Liver (tissue), 9 donors: ENCODE results near the gene THSD4. TPM values are rescaled to one million over a fixed set of nuclear protein-coding genes. Genes with fewer than 3 reads are reported as not detected.

Experiments
- DNase-seq: peaks from one replicate; pipeline ENCODE4 v3.0.0-alpha.2; 2017; ENCODE audit warnings: low spot score
- H3K27ac ChIP-seq, 2 donors: one replicate each; pipeline ENCODE4 v1.7.0; 2013; ENCODE audit warnings: inconsistent platforms in 2 of 2, low read length in 2 of 2, control low read depth in 1 of 2, low read depth in 1 of 2, mild to moderate bottlenecking in 1 of 2
- H3K27me3 ChIP-seq, 4 donors: one replicate each; pipeline versions ENCODE4 v1.6.1 to v1.7.0; 2013; ENCODE audit warnings: low read length in 3 of 4, inconsistent platforms in 1 of 4, mild to moderate bottlenecking in 1 of 4, moderate library complexity in 1 of 4; ENCODE audit not compliant: control insufficient read depth in 4 of 4, insufficient read depth in 4 of 4
- H3K36me3 ChIP-seq, 4 donors: one replicate each; pipeline versions ENCODE4 v1.6.1 to v1.7.0; 2013; ENCODE audit warnings: low read length in 3 of 4, mild to moderate bottlenecking in 3 of 4, low read depth in 1 of 4, moderate library complexity in 1 of 4; ENCODE audit not compliant: control insufficient read depth in 4 of 4, insufficient read depth in 3 of 4
- H3K4me1 ChIP-seq, 4 donors: one replicate each; pipeline versions ENCODE4 v1.6.1 to v1.7.0; 2013; ENCODE audit warnings: low read length in 3 of 4, mild to moderate bottlenecking in 3 of 4, moderate library complexity in 1 of 4; ENCODE audit not compliant: control insufficient read depth in 4 of 4, insufficient read depth in 4 of 4
- H3K4me3 ChIP-seq, 3 donors: one replicate each; pipeline versions ENCODE4 v1.6.1 to v1.7.0; 2013; ENCODE audit warnings: low read length in 3 of 3, control low read depth in 1 of 3, low read depth in 1 of 3, mild to moderate bottlenecking in 1 of 3
- H3K9ac ChIP-seq, 2 donors: one replicate each; pipeline ENCODE4 v1.7.0; 2013; ENCODE audit warnings: low read length in 2 of 2, mild to moderate bottlenecking in 2 of 2, moderate library complexity in 2 of 2, control low read depth in 1 of 2, low read depth in 1 of 2
- H3K9me3 ChIP-seq, 4 donors: one replicate each; pipeline versions ENCODE4 v1.6.1 to v1.7.0; 2013; ENCODE audit warnings: low read length in 3 of 4; ENCODE audit not compliant: control insufficient read depth in 4 of 4
- ATF3 ChIP-seq: IDR thresholded peaks from 2 replicates; pipeline ENCODE4 v1.6.1; 2016; ENCODE audit warnings: antibody characterized with exemption
- CTCF ChIP-seq: fragments of 150-350 bp; IDR thresholded peaks from 2 replicates; pipeline ENCODE4 v1.5.1; 2017; ENCODE audit warnings: improper control_type of control experiment, low read depth, low read length; ENCODE audit not compliant: missing input control
- EGR1 ChIP-seq, 2 donors: IDR thresholded peaks; 2 replicates each; pipeline ENCODE4 v1.6.1; 2016 to 2018; ENCODE audit warnings: antibody characterized with exemption in 2 of 2, low read depth in 2 of 2
- FOXA1 ChIP-seq: IDR thresholded peaks from 2 replicates; pipeline ENCODE4 v1.6.1; 2016; ENCODE audit warnings: antibody characterized with exemption
- GABPA ChIP-seq, 2 donors: IDR thresholded peaks in 1 of 2; conservative IDR thresholded peaks in 1 of 2; 2 replicates each; pipeline ENCODE4 v1.6.1; 2016; ENCODE audit warnings: antibody characterized with exemption in 2 of 2, mild to moderate bottlenecking in 1 of 2, moderate library complexity in 1 of 2
- HNF4A ChIP-seq, 2 donors: conservative IDR thresholded peaks; 2 replicates each; pipeline ENCODE4 v1.6.1; 2016; ENCODE audit warnings: antibody characterized with exemption in 2 of 2, mild to moderate bottlenecking in 2 of 2
- HNF4G ChIP-seq: IDR thresholded peaks from 2 replicates; pipeline ENCODE4 v1.6.1; 2016; ENCODE audit warnings: antibody characterized with exemption
- JUND ChIP-seq, 2 donors: IDR thresholded peaks; 2 replicates each; pipeline ENCODE4 v1.6.1; 2016; ENCODE audit warnings: antibody characterized with exemption in 2 of 2
- NR2F2 ChIP-seq: IDR thresholded peaks from 2 replicates; pipeline ENCODE4 v1.6.1; 2016; ENCODE audit warnings: antibody characterized with exemption
- RAD21 ChIP-seq, 2 donors: IDR thresholded peaks; 2 replicates each; pipeline ENCODE4 v1.6.1; 2016; ENCODE audit warnings: antibody characterized with exemption in 2 of 2, mild to moderate bottlenecking in 2 of 2
- REST ChIP-seq: IDR thresholded peaks from 2 replicates; pipeline ENCODE4 v1.6.1; 2016; ENCODE audit warnings: antibody characterized with exemption, mild to moderate bottlenecking
- RXRA ChIP-seq, 2 donors: IDR thresholded peaks; 2 replicates each; pipeline ENCODE4 v1.6.1; 2017 to 2018; ENCODE audit warnings: antibody characterized with exemption in 2 of 2, mild to moderate bottlenecking in 1 of 2
- SP1 ChIP-seq: IDR thresholded peaks from 2 replicates; pipeline ENCODE4 v1.6.1; 2018; ENCODE audit warnings: antibody characterized with exemption, mild to moderate bottlenecking
- TAF1 ChIP-seq: conservative IDR thresholded peaks from 2 replicates; pipeline ENCODE4 v1.6.1; 2016; ENCODE audit warnings: antibody characterized with exemption, mild to moderate bottlenecking
- YY1 ChIP-seq: IDR thresholded peaks from 2 replicates; pipeline ENCODE4 v1.6.1; 2016; ENCODE audit warnings: antibody characterized with exemption, mild to moderate bottlenecking
- ZBTB33 ChIP-seq: IDR thresholded peaks from 2 replicates; pipeline ENCODE4 v1.6.1; 2016; ENCODE audit warnings: antibody characterized with exemption
- WGBS: extraction: QIAGEN DNeasy Blood & Tissue Kit; methylation state at CpG from one replicate; pipeline ENCODE4 v1.1.7; 2013; 5-methylcytosine and 5-hydroxymethylcytosine counted together
- polyA plus RNA-seq, 2 donors: library from polyadenylated mRNA; stranded (reverse) in 1 of 2; unstranded in 1 of 2; fragments of 200-250 nt in 1 of 2; fragments of >200 nt in 1 of 2; fragmentation: Nextera tagmentation in 1 of 2; extraction: Ambion mirVana in 1 of 2; gene quantifications; one replicate each; pipeline versions ENCODE4 v1.2.1 to v1.2.3, GENCODE V29; 2013 to 2015
- total RNA-seq, 2 donors: library from RNA; depleted of rRNA; stranded (reverse); fragments of >200 nt; gene quantifications; one replicate each; pipeline ENCODE4 v1.2.3, GENCODE V29; 2014
- donor health status: healthy.
- donor health status: healthy.
- donor health status: healthy.
- donor health status: healthy.
- donor health status: healthy.

THSD4 gene
- total and polyA plus RNA-seq, 4 donors, result 0.23 to 11.5 (median 1.9) TPM

- TF ChIP-seq FOXA1 (no peak), GABPA (IDR thresholded peaks at IDR 0.05 in 1 of 2, conservative IDR thresholded peaks at IDR 0.05 in 1 of 2) (no peak), REST (no peak), HNF4A (conservative IDR thresholded peaks at IDR 0.05) (no peak), EGR1 (IDR thresholded peaks at IDR 0.05; ENCODE audit: low read depth in 2 of 2) (no peak)
- no peaks in the 10 kb centered on the region for H3K27me3 ChIP-seq
- 95% methylated on average over 4 of the region's 4 CpGs for WGBS
- no peak overlapping the region for H3K9ac ChIP-seq
- H3K36me3 ChIP-seq, result no peaks in the 10 kb centered on the region
- no peaks in the 10 kb centered on the region for H3K4me1 ChIP-seq
- DNase-seq, result no peak
- no peak overlapping the region for H3K4me3 ChIP-seq
- H3K9me3 ChIP-seq, result no peaks in the 10 kb centered on the region
- no peak overlapping the region for H3K27ac ChIP-seq
These were observed 511.4 kb downstream of the THSD4 start for GRCh38 chr15:71626596-71627088.

- Histone ChIP-seq H3K4me3 (no peak overlapping the region), H3K27ac (no peak overlapping the region), H3K9me3 (no peaks in the 10 kb centered on the region), H3K27me3 (no peaks in the 10 kb centered on the region), H3K4me1 (no peaks in the 10 kb centered on the region), H3K36me3 (no peaks in the 10 kb centered on the region), H3K9ac (no peak overlapping the region)
- 89% methylated on average over 2 of the region's 2 CpGs for WGBS
- no peak for DNase-seq
- TF ChIP-seq YY1, result no peak
These were observed 511.9 kb downstream of the THSD4 start for GRCh38 chr15:71627188-71627587.

GRCh38 chr15:71627604-71628003 lies 512.3 kb downstream of the THSD4 start:
- no peaks in the 10 kb centered on the region for H3K4me1 ChIP-seq
- 91% methylated on average over 3 of the region's 3 CpGs for WGBS
- H3K27ac ChIP-seq, result no peak overlapping the region
- H3K36me3 ChIP-seq, result no peaks in the 10 kb centered on the region
- no peaks in the 10 kb centered on the region for H3K27me3 ChIP-seq
- H3K9me3 ChIP-seq, result no peaks in the 10 kb centered on the region
- DNase-seq, result no peak
- no peak overlapping the region for H3K9ac ChIP-seq
- no peak overlapping the region for H3K4me3 ChIP-seq
- no peak for TF ChIP-seq GABPA (IDR thresholded peaks at IDR 0.05 in 1 of 2, conservative IDR thresholded peaks at IDR 0.05 in 1 of 2)
- TF ChIP-seq CTCF, result no peak
- TF ChIP-seq REST, result no peak
- no peak for TF ChIP-seq RAD21 (IDR thresholded peaks at IDR 0.05)
- TF ChIP-seq JUND (IDR thresholded peaks at IDR 0.05), result no peak
- no peak for TF ChIP-seq EGR1 (IDR thresholded peaks at IDR 0.05; ENCODE audit: low read depth in 2 of 2)
- no peak for TF ChIP-seq RXRA (IDR thresholded peaks at IDR 0.05)
- no peak for TF ChIP-seq HNF4G
- no peak for TF ChIP-seq SP1
- no peak for TF ChIP-seq ZBTB33
- TF ChIP-seq HNF4A (conservative IDR thresholded peaks at IDR 0.05), result no peak
- TF ChIP-seq FOXA1, result no peak
- TF ChIP-seq NR2F2, result no peak
- no peak for TF ChIP-seq ATF3
- TF ChIP-seq YY1, result no peak
- TF ChIP-seq TAF1, result no peak
